ENCODE data around the gene TIGD7. TPM values are rescaled to one million over a fixed set of nuclear protein-coding genes. Genes with fewer than 3 reads are reported as not detected.

The TIGD7 gene
- total and polyA plus RNA-seq, 4 donors, result 2.9 to 11.5 (median 3.9) TPM

GRCh38 chr16:3285131-3285530 is 20.1 kb downstream of the TIGD7 start:
- no peaks in the 10 kb centered on the region for H3K27me3 ChIP-seq (ENCODE audit: control insufficient read depth in 3 of 3, insufficient read depth in 3 of 3, low read length in 2 of 3)
- TF ChIP-seq CTCF (IDR thresholded peaks at IDR 0.05; ENCODE audit: control extremely low read depth, extremely low read depth), result no peak
- ATAC-seq (ENCODE audit: insufficient read depth, low FRiP score), result no peak
- H3K4me3 ChIP-seq, result no peak overlapping the region
- H3K9me3 ChIP-seq (ENCODE audit: control insufficient read depth in 4 of 4, insufficient read depth in 3 of 4, low read length in 3 of 4), result peaks cover 0 to 33% (median 26%) of the 10 kb centered on the region in 4 donors
- DNase-seq, result no peak
- 82 to 93% methylated on average over 6 of the region's 6 CpGs for WGBS, 2 donors
- H3K36me3 ChIP-seq (ENCODE audit: control insufficient read depth in 4 of 4, insufficient read depth in 4 of 4, low read length in 4 of 4), result peaks cover 22 to 45% (median 36%) of the 10 kb centered on the region in 4 donors
- no peak overlapping the region for H3K27ac ChIP-seq (ENCODE audit: low read depth in 1 of 2, low read length in 1 of 2)
- no peak overlapping the region for H3K9ac ChIP-seq (ENCODE audit: insufficient read depth in 1 of 2, low read length in 2 of 2)
- peaks cover 5 to 13% (median 12%) of the 10 kb centered on the region in 5 donors for H3K4me1 ChIP-seq (ENCODE audit: control insufficient read depth in 5 of 5, insufficient read depth in 5 of 5, low read length in 5 of 5)

GRCh38 chr16:3283543-3284447 is 21.4 kb downstream of the TIGD7 start:
- H3K36me3 ChIP-seq (ENCODE audit: control insufficient read depth in 4 of 4, insufficient read depth in 4 of 4, low read length in 4 of 4), result peaks cover 9 to 32% (median 23%) of the 10 kb centered on the region in 4 donors
- 5 to 6% methylated on average over 56 of the region's 56 CpGs for WGBS, 2 donors
- H3K9ac ChIP-seq (ENCODE audit: insufficient read depth in 1 of 2, low read length in 2 of 2), result peak overlapping the region; percentile 77 to 92
- H3K27ac ChIP-seq (ENCODE audit: low read depth in 1 of 2, low read length in 1 of 2), result peak overlapping the region; percentile 91 to 93
- peaks cover 5 to 13% (median 12%) of the 10 kb centered on the region in 5 donors for H3K4me1 ChIP-seq (ENCODE audit: control insufficient read depth in 5 of 5, insufficient read depth in 5 of 5, low read length in 5 of 5)
- ATAC-seq (ENCODE audit: insufficient read depth, low FRiP score) (no peak), DNase-seq (no peak)
- peak overlapping the region; percentile 62 for H3K4me3 ChIP-seq
- peaks cover 0 to 22% (median 13%) of the 10 kb centered on the region in 4 donors for H3K9me3 ChIP-seq (ENCODE audit: control insufficient read depth in 4 of 4, insufficient read depth in 3 of 4, low read length in 3 of 4)
- H3K27me3 ChIP-seq (ENCODE audit: control insufficient read depth in 3 of 3, insufficient read depth in 3 of 3, low read length in 2 of 3), result no peaks in the 10 kb centered on the region
- no peak for TF ChIP-seq CTCF (IDR thresholded peaks at IDR 0.05; ENCODE audit: control extremely low read depth, extremely low read depth)

- WGBS, 2 donors, result 0% methylated on average over 56 to 72 of the region's 72 CpGs
These were observed 22.3 kb downstream of the TIGD7 start, which contains the start of gene ZNF263 for GRCh38 chr16:3282730-3283542. ZNF263 (plus strand) TSS chr16:3283491; CDS start chr16:3283819, 328 bp downstream.

More at GRCh38 chr16:3282730-3283542, 22.3 kb downstream of the TIGD7 start, which contains the start of gene ZNF263:
- Histone ChIP-seq H3K27ac (ENCODE audit: low read depth in 1 of 2, low read length in 1 of 2) (peak within 1 kb of the TSS; percentile 91 to 99), H3K9ac (ENCODE audit: insufficient read depth in 1 of 2, low read length in 2 of 2) (peak within 1 kb of the TSS; percentile 90 to 92), H3K9me3 (ENCODE audit: control insufficient read depth in 4 of 4, insufficient read depth in 3 of 4, low read length in 3 of 4) (peaks cover 0 to 16% (median 9%) of the 10 kb centered on the region in 4 donors), H3K36me3 (ENCODE audit: control insufficient read depth in 4 of 4, insufficient read depth in 4 of 4, low read length in 4 of 4) (peaks cover 5 to 26% (median 18%) of the 10 kb centered on the region in 4 donors), H3K27me3 (ENCODE audit: control insufficient read depth in 3 of 3, insufficient read depth in 3 of 3, low read length in 2 of 3) (peaks cover 0 to 3% (median 0%) of the 10 kb centered on the region in 3 donors), H3K4me1 (ENCODE audit: control insufficient read depth in 5 of 5, insufficient read depth in 5 of 5, low read length in 5 of 5) (peaks cover 5 to 13% (median 12%) of the 10 kb centered on the region in 5 donors), H3K4me3 (peak within 1 kb of the TSS; percentile 62)
- peak; percentile 98 to 99 (median 99) for DNase-seq
- no peak for TF ChIP-seq CTCF (IDR thresholded peaks at IDR 0.05; ENCODE audit: control extremely low read depth, extremely low read depth)
- ATAC-seq (ENCODE audit: insufficient read depth, low FRiP score), result peak; percentile 94
